ENCODE measurements around the gene EXOC6.

EXOC6 gene

DNA sequence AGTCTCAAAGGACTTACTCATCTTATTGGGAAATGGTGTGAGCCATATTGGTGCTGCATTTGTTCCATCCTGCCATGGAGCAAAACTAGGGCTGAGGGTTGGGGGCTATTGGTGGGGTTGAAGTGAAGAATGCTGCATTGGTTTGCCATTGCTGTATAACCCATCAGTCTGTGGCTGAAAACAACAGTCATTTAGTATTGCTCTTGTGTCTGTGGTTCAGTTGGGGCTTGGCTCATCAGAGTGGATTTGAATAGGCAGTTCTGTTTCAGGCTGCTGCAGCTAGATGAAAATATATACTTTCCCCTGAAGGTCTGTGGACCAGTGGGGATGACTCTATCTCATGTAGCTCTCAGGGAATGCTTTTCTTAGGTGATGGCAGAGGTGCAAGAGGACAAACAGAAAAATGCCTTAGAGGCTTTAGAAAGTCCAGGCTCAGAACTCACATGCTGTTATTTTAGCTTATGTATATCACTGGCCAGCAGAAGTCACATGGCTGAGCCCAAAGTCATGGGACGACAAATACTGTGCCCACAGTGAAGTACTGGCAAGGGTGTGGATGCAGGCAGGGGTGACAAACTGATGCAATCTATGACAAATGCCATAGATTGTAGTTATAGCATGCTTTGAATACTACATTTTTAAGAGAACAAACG lies 15.2 kb upstream of the EXOC6 start:
- DNase-seq (ENCODE audit: low read depth) = no peak

DNA sequence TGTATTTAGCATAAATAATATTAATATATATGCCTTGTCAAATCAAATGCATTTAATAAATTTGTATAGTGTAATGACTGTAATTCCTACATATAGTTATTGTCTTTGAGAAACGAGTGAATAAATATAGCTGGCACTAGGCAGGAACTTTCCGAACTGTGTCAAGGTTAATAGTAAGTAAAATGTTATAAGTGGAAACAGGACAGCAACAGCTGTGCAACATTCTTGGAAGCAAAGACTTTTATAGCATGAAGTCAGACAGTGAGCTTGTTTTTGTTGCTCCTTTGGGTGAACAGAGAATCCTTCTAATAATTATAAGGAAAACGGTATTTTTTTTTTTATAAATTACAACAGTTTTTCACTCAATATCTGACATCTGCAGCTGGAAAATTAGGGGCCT lies 14.0 kb upstream of the EXOC6 start:
- DNase-seq (ENCODE audit: low read depth) = no peak

DNA sequence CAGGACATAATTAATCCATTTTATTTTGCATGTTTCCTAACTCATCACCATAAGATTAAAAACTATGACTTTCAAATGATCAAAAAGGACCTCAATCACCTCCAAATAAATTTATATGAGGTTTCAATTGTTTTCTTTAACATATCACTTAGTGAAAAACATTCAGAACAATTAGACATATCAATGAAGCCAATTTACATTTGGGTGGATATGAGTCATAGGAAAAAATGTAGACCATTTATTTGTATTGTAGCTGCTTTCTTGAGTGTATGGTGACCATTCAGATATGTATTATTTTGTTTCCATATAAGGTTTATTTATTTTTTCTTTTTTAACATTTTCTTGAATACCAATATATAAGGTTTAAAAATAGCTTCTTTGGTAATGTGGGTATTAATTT lies 13.3 kb upstream of the EXOC6 start:
- DNase-seq (ENCODE audit: low read depth) = no peak

DNA sequence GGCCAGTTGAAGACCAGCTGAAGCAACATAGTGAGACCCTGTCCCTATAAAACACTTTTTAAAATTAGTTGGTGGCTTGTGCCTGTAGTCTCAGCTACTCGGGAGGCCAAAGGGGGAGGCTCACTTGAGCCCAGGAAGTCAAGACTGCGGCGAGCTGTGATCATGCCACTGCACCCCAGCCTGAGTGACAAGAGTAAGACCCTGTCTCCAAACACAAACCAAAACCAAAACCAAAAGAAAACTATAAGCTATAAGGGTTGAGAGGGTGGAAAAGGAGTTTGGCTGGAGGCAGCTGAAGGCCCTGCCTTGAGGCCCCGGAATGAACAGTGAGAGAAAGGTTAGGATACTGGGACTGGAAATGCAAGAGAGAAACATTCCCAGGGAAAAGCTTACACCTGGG lies 10.9 kb upstream of the EXOC6 start:
- DNase-seq (ENCODE audit: low read depth) = no peak

DNA sequence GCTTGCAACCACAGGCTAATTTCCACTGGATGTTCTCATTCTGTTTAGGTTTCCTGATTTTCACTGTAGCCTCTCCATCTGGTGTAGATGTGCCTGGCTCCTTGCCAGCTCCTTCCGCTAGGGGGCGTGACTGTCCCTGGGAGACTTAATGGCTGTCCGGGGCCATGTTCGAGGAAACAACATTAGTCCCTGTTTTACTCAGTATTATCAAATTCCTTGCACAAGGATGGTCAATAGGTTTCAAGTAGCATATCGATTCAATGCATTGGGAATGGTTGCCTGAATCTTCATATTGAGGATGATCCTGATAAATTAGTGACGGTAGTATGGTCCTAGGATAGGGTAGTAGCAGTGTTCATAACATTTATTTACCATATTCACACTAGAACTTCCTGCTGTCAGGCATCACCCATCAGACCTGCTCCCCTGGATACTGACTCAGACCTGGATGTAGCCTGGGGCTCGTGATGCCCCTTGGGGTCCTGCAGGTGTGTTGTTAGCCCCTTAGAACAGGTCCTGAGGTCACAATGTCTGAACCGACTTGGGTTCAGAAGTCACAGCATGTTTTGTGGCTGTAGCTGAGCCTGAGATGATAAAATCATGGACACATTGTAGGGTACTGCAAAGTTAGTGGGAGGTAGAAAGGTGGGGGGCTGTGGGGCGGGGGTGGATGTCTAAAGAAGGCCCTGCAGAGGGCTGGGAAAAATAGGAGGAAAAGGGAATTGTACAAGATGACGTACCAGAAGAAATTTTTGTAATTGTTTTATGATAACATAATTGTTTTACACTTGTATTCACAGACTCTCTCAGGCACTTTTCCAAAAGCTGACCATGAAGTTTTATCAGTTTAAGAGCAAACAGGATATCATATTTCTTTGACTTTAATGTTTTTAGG lies 8.9 kb upstream of the EXOC6 start:
- DNase-seq (ENCODE audit: low read depth) = peak; percentile 59

DNA sequence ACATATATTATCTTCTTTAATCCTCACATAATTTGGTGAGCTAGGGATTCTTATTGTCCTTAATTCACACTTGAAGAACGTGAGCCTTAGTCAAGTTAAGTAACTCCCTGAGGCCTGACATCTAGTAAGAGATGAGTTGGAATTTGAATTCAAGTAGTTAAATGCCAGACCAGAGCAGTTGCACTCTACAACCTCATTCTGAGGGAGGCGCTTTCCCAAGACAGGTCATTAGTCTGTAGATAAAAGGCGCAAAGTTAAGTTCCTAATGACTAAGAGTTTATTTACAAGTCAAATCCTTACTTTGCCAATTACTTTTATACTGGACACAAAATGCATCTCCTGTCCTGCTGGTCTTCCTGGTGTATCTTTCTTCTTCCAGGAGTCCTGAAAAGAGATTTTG lies 3.6 kb upstream of the EXOC6 start:
- no peak for DNase-seq (ENCODE audit: low read depth)

DNA sequence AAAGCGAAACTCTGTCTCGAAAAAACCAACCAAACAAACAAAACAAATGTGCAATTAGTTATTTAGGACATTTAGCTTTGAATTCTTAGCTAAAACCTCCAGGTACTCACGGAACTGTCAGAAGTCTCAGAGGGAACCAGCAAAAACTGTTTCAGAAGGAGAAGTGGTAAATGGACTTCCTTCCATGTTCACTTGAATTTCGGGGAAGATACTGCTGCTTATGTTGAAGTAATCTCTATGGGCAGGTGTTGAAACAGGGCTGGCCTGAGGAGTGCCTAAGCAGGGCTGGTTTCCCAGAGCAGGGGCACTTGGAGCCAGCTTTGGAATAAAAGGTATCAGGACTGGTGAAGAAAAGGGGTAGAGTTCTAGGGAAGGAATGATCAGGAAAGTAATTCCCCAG lies 2.4 kb upstream of the EXOC6 start:
- DNase-seq (ENCODE audit: low read depth) = no peak

DNA sequence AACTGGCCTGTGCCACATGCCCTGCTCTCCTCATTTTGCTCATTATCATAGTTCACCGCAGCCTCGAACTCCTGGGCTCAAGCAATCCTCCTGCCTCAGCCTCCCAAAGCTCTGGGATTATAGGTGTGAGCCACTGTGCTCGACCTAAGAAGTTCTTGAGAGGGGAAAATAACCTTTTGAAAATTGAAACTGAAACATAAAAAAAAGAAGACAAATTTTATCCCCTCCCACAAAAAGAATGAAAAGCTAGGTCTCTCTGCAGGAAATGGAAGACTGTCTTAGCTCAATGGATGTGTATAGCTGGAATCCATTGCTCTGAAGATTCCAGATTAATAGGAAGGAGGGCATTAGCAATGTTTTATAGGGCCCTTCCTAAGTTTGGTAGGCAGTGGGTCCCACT lies 2.0 kb upstream of the EXOC6 start:
- DNase-seq (ENCODE audit: low read depth) = no peak

DNA sequence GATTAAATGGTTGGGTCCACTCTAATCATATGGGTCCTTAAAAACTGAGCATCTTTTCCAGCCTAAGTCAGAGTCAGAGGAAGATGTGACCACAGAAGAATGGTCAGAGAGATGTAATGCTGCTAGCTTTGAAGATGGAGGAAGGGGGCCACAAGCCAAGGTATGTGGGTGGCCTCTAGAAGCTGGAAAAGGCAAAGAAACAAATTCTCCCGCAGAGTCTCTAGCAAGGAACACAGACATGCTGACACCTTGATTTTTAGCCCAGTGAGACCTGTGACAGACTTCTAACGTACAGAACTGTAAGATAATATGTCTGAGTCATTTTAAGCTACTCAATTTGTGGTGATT lies 1.5 kb upstream of the EXOC6 start:
- DNase-seq (ENCODE audit: low read depth) = no peak

DNA sequence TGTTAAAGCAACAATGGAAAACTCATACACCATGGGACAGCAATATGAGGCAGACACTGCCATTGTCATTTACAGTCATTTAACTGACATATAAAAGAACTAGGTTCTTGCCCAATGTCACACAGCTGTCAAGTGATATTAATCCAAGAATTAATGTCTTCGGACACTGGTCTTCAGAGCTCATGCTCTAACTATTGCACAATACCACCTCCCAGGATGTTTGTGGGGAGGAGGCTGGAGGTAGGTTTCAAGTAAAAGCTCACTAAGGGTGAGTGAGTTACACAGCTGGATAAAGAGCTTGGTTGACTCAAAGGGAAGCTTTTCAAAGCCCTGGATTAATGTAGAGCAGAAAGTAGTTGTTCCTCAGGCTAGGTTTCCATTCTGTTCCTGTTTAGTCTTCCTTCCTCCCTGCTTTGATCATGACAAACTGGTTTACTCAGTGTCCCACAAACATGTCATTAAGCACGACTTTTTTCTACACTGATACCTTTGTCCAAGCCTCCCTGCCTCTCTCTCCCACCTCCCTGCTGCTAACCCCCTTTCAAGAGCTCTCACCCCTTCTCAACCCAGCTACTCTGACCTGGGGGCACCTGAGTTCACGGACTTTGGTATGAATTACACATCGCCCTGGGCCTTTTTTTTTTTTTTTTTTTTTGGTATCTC lies 987 bp upstream of the EXOC6 start:
- no peak for DNase-seq (ENCODE audit: low read depth)

DNA sequence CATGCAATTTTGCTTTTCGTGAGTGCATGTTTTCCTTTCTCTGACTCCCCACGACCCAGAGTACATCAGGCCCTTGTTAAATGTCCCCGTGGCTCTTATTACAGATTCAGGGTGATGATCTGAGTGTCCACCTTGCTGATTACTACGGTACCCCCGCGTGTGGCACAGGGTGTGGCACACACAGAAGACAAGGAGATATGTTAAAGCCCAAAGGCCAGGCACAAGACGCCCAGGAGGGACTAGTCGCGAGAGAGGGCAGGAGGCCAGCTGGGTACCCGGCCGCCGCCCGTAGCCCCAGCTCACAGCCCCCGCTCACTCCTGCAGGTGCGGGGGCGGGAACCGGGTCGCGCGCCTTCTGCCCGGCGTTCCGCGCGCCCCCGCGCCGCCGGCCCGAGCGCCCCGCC lies 281 bp upstream of the EXOC6 start:
- DNase-seq (ENCODE audit: low read depth) = no peak

DNA sequence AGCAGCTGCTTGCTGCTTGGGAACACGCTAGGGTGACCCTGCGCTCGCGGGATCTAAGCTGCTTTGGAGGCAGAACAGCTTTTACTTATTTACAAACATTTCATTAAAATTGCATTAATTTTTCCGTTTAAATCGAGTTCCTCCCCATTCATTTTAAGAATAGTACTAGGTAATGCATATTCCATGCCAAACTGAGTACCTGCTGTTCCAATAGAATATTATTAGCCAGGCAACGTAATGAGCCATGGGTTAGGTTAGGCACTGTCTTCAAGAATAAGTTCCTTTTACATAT lies 860 bp downstream of the EXOC6 start:
- no peak for DNase-seq (ENCODE audit: low read depth)

DNA sequence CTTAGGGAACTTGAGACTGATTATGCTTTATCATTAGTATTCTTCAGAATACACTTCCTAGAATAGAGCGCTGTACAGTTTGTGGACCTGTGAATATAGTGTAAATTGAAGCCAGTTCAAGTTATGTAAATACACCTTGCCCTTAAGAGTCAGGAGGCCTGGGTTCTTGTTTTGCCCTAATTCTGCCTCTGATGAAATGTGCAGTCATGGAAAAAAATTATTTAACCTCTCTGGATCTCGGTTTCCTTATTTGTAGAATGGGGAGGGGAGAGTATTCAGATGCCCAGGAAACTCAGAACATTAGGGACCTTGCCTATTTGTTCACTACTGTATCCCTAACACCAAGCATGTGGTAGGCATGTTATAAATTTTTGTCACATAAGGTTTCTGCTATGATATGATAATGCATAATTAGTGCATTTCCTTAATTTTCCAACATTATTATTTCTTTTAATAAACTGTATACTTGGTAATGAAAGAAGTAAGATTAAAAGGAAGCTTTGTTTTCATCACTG lies 1.3 kb downstream of the EXOC6 start:
- no peak for DNase-seq (ENCODE audit: low read depth)

DNA sequence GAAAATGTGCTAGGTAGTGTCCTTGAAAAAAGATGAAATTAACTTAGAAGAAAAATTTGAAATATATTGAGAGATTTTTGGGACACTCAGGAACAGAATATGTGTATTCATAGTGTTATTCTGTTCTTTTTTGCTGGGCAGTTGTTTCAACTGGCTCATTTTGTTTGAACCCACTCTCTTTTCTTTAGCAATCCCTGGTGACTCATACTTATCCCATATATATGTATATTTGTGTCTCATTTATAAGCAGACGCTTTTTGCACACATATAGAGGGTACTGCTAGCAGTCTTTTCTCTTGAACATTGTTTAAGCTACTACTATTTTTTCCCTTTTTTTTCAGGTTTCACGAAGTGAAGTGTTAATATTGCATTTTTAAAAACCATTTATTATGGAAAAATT lies 1.9 kb downstream of the EXOC6 start:
- DNase-seq (ENCODE audit: low read depth) = no peak

DNA sequence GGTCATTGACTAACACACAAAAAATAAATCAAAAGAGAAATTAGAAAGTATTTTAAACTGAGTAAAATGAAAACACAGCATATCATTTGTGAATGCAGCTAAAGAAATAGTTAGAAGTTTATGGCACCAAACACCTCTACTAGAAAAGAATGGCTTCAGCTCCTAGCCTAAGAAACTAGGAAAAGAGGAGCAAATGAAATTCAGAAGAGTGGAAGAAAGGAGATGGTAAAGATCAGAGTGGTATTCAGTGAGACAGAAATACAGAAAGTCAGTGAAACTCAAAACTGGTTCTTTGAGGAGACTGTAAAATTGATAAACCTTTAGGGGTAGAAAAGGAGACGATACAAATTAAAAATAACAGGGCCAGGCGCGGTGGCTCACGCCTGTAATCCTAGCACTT lies 2.7 kb downstream of the EXOC6 start:
- no peak for DNase-seq (ENCODE audit: low read depth)

DNA sequence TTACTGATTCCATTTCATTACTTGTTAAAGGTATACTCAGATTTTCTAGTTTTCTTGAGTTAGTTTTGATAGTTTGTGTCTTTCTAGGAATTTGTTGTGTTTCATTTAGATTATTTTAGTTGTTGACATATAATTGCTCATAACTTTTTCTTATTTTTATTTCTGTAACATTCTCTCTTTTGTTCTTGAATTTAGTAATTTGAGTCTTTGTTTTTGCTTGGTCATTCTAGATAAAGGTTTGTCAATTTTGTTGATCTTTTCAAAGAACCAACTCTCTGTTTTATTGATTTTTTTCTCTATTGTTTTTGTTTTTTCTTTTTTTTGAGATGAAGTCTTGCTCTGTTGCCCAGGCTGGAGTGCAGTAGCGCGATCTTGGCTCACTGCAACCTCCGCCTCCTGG lies 7.2 kb downstream of the EXOC6 start:
- DNase-seq (ENCODE audit: low read depth) = no peak

DNA sequence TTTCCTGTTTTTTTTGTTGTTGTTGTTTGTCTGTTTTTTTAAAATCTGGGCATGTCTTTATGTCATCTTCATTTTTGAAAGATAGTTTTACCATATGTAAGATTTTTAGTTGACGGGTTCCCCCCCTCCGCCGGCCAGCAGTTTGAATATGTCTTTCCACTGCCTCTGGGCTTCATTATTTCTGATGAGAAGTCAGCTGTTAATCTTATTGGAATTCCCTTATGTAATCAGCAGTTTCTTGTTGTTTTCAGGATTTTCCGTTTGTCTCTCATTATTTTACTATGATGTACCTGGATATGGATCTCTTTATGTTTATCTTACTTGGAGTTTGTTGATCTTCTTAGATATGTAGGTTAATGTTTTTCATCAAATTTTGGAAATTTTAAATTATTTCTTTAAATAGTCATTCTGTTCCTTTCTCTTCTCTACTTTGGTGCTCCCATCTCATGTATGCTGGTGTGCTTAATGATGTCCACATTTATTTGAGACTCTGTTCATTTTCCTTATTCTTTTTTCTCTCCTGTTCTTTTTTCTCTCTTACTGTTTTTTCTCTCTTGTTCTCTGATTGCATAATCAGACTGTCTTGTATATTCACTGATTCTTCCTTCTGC lies 9.7 kb downstream of the EXOC6 start:
- no peak for DNase-seq (ENCODE audit: low read depth)

DNA sequence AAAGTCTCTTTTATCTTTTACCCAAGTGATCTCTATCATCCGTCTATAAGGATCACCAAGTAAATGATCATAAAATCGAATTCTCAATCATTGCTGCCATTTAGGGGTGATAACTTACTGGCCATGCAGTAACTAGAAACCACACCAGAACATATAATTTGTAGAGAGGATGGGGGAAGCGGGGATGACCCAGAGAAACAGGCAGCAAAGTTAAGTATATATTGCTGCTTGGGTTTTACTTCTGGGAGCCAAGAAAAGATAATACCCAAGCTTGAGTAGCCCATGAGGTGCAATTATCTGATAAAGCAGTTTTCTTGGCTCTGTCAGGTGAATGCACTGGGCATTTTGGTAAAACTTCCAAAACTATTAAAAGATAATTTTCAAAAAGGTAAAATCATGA lies 18.9 kb downstream of the EXOC6 start:
- DNase-seq (ENCODE audit: low read depth) = no peak

DNA sequence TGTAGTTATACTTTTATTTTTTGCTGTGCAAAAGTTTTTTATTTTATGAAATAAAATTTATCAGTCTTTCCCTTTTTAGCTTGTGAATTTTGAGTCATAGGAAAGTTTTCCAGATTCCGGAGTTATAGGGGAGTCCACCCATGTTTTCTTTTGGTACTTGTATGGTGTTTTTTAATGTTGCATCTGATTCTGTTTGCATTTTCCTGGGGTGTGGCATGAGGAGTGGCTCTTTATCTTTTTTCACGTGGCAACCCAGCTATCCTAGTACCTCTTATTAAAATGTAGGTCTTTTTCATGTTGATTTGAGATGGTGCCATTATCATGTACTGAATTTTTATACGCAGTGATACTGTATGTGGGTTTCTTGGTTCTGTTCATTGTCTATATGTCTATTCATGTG lies 19.7 kb downstream of the EXOC6 start:
- no peak for DNase-seq (ENCODE audit: low read depth)

DNA sequence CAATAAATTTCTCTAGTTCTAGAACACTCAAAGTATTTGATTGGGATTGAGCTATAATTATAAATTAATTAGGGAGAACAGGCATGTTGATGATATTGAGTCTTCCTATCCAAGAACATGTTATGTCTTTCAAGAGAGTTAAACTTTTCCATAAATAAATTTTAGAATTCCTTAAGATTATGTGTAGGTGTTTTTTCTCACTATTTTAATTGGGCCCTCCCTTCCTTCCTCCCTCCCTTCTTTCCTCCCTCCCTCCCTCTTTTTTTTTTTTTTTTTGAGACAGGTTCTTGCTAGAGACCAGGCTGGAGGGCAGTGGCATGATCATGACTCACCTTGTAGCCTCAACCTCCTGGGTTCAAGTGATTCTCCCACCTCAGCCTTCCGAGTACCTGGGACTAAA lies 20.2 kb downstream of the EXOC6 start:
- no peak for DNase-seq (ENCODE audit: low read depth)

DNA sequence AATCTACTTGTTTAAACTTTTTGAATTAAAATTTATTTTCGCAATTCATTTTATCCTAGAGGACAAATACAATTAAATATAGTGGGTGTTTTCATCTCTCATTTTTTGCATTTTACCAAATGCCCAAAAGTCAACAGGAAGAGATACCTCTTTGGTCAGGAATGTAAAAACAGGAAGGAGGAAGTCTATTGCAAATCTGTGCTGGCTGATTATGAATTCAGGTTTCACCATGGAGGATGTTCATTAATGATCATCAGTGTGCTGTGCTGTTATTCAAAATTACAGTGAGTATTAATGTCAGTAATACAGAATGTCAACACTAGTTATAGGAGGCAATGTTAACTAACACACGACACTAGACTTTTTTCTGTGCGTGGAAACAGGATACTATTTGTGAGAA lies 24.7 kb downstream of the EXOC6 start:
- no peak for DNase-seq (ENCODE audit: low read depth)

DNA sequence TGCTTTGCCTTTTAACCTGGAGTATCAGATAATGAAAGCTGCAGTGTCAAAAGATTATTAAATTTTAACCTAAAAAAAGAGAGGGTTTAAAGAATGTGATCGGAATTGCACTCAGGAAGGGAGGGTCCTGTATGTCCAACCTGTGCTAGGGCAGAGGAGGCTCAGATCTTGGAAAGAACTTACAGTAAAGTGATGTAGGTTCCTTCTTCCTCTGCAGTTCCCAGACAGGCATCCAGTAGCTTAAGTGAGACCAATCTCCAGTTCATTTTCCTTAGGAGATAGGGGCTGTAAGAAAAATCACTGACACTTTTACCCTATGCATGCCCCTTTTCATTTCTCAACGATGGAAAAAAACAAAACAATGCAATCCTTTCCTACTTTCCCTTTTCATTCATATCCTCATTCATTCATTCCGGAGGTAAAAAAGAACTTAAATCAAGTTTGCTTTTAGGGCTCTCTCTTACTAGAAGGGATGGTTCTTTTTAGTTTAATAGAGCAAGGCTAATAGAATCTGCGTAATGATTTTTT lies 28.3 kb downstream of the EXOC6 start:
- DNase-seq (ENCODE audit: low read depth) = no peak
